GM19240 (cell line): Measurements from ENCODE around the gene DNAJB2.
A peak's percentile ranks its signal among the peaks of the same experiment; 100 is the strongest.

ENCODE experiments used
- DNase-seq: peaks from one replicate; pipeline ENCODE4 v3.0.0; 2011; ENCODE audit warnings: low spot score; ENCODE audit not compliant: insufficient read length

DNAJB2 gene

DNA sequence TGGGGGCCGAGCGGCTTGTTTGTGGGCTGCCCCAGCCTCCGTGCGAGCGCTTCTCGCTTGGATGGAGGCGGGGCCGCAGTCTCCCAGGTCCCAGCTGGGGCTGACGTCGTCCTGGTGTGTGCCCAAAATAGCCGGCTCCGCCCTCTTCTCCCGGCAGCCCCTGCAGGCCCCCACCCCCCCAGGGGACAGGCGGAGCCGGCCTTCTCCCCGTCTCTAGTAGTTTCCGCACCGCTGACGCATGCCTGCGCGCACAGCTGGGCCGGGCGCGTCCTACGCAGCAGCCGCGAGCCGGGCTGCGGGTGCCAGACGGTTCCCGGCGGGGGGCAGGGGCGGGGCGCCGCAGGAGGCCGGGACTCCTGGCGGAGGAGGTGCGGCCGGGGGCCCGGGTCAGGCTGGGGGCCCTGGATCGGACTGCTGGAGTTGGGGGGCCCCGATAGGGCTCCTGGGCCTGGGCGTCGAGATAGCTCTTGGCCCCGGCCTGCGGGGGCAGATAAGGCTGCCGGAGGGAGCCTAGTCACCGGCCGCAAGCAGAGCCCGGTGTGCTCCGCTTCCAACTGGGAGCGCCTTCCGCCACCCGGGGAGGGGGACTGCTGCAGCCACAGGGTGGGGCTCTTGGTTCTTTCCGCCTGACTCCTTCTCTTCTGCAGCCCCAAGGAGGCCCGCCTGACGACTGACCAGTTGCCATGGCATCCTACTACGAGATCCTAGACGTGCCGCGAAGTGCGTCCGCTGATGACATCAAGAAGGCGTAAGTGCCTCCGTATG is at the start of gene DNAJB2:
Gene DNAJB2 (plus strand): TSS at position 216 of the 765 bp plus-strand sequence. CDS start 468 bp downstream, at position 684.
- DNase-seq, result peak; percentile 100

DNA sequence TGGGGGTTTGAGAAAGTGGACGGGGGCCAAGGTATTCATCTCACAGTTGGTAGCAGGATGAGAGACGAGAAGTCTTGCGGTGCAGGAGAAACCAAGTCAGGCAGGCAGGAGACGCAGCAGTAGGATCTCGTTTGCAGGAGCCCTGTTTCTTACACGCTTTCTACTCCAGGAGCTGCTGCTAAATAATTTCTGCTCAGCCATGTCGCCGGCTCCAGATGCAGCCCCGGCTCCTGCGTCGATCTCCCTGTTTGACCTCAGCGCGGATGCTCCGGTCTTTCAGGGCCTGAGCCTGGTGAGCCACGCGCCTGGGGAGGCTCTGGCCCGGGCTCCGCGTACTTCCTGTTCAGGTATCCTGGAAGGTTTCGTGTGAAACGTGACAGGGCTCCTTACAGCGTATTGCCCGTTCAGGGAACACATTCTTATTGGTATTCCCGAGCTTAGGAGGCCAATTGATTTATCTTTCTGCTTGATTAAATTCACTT is 49.1 kb upstream of the DNAJB2 start:
- DNase-seq, result peak; percentile 55

DNA sequence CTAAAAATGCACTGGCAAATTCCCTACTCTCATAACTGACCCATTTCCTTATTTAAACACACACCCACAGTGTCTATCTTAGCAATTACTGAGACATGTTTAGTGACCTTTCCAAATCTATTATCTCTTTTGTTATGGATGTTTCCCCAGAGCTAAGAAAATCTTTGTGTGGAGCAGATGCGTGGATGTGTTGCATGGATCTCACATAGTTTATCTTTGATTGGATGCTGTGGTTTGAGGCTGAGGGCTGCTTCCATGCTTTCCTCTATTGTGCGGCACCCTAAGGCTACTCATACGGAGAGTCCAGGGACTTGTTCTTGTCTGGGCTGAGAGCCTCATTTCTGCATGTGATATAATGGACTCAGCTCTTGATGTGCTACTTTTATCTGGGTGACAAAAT is 44.8 kb upstream of the DNAJB2 start:
- no peak for DNase-seq

DNA sequence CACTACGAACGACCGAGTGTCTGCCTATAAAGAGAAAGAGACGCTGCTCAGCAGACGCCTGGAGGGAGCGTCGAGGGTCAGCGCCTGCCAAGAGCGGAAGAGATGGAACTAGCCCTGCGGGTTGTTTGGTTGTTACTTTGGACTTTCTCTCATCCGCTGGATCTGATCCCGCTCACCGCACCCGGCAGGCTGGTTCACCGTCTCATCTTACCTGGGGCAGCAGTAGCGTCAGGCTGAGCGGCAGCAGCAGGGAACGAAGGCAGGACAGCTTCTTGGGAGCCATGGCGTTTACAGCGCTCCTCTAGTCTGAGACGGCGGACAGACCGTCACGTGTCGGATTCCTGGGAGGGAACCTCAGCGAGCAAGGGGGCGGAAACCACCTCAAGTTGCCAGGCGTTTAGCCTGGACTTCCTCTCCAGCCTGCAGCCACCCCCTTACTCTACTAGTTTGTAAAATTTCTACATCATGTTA is 35.8 kb upstream of the DNAJB2 start:
- DNase-seq, result no peak

DNA sequence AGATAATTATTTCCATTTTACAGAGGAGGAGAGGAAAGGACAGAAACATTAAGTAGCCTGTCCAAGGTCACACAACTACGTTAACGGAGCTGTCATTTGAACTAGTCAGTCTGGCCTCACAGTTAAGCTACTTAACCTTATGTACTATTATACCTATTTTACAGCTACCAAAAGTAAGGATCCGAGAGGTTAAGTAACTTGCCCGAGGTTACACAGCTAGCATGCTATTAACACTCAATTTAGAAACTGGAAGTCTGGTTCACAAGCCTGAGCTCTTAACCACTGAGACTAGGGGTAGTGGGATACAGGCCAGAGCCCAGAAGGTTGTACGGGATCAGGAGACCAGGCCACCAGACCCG is 34.4 kb upstream of the DNAJB2 start:
- DNase-seq, result no peak

DNA sequence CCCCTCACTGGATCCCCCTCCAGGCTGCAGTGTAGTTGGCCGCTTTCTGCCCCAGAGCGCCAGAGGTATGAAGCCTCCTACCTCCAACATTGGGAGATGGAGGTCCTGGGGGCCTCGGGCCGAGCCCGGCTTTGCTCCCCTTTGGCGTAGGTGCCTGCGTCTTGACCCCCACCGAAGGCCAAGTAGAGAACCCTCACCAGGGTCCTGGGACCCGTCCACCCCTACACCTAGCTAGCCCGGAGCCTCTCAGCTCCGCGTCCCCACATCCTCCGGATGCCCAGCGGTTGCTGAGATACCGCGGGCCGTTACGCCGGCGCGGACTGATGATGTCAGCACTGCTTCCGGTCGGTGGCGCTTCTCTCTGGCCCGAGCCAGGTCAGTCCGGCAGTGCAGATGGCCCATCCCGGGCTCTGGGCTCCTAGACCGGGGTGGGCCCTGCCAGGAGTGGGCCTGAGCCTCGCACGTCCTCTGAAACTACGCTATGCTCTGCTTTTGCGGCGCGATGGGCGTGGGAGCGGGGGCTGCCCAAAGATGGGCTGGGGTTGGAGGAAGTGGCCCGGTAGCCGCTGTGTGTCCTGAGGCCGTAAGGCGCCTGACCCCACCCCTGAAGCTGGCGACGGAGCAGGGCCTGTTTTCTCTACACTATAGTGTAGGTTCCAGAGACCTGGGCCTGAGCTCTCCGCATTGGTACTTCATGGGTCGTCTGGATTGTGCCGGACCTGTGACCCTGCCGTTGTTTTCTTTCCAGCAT is 33.8 kb upstream of the DNAJB2 start, which contains the start of the genes GLB1L and STK16:
Gene GLB1L (minus strand): TSS at position 297 of the 751 bp plus-strand sequence. CDS start 1,871 bp downstream, outside the sequence.
Gene STK16 (plus strand): TSS at position 332 of the 751 bp plus-strand sequence. CDS start 521 bp downstream, outside the sequence.
- peak; percentile 98 for DNase-seq

DNA sequence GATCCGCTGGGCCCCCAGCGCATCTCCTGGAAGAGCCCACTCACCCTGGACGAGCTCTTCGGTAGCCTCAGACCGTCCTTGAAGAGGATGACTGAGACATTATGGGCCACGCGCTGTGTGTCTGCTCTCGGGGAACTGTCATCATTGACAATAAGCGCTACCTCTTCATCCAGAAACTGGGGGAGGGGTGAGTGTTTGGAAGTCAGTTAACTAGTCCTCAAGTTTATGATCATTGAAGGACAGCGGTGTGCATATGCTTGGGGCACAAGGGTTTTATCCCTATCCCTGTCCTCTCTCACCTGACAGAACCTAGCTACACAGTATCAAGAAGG is 33.3 kb upstream of the DNAJB2 start:
- DNase-seq, result no peak

DNA sequence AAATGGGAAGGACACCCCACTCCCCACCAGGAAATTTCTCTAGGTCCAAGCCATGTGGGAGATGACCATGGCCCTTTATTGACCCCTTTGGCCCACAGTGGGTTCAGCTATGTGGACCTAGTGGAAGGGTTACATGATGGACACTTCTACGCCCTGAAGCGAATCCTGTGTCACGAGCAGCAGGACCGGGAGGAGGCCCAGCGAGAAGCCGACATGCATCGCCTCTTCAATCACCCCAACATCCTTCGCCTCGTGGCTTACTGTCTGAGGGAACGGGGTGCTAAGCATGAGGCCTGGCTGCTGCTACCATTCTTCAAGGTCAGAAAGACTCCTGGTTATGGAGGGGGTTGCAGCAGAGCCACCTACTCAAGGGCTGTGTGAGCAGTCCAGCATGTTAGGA is 32.6 kb upstream of the DNAJB2 start:
- DNase-seq, result no peak

DNA sequence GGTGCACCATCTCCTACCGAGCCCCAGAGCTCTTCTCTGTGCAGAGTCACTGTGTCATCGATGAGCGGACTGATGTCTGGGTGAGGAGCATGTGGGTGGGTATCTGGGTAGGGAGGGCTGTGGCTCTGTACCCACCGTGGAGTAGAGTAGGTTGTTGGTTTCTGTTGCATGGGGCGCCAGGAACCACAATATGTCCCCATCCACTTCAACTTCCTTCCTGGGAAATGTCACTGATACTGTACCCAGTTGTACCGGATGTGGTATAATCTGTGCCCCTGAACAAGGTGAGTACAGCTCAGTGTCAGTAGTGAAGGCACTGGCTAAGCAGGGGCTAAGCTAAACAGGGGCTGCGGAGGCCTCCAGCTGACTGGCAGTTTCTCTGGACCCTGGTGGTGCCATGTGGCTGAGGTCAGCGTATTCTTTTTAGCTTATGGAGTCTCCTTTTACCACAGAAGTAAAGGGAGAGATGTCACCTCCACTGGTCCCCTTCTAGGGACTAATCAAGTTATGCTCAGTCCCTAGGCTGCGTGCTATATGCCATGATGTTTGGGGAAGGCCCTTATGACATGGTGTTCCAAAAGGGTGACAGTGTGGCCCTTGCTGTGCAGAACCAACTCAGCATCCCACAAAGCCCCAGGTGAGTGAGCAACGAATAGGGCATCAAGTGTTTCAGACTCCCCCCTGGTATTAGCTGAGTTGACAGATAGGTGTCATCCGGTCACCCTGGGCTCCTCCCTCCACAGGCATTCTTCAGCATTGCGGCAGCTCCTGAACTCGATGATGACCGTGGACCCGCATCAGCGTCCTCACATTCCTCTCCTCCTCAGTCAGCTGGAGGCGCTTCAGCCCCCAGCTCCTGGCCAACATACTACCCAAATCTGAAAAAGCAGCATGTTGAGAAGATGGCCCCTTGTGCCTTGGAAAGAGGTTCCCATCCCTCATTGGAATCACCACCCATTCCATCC is 31.2 kb upstream of the DNAJB2 start:
- no peak for DNase-seq

DNA sequence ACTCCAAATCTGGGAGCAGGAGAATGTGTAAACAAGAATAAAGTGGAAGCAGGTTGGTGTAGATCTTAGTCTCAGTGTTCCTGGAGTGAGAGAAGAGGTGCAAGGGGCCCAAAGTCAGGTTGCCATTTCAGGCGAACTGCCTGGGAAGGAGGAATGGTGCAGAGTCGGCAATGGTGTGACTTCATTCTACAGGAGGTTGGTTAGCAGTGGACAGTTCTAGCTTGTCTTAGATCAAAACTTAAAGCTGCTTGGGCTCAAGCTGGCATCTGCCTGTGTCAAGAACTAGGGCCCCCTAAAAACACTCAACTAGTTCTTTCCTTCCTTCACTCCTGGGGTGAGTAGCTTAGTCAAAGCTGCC is 30.3 kb upstream of the DNAJB2 start:
- no peak for DNase-seq

DNA sequence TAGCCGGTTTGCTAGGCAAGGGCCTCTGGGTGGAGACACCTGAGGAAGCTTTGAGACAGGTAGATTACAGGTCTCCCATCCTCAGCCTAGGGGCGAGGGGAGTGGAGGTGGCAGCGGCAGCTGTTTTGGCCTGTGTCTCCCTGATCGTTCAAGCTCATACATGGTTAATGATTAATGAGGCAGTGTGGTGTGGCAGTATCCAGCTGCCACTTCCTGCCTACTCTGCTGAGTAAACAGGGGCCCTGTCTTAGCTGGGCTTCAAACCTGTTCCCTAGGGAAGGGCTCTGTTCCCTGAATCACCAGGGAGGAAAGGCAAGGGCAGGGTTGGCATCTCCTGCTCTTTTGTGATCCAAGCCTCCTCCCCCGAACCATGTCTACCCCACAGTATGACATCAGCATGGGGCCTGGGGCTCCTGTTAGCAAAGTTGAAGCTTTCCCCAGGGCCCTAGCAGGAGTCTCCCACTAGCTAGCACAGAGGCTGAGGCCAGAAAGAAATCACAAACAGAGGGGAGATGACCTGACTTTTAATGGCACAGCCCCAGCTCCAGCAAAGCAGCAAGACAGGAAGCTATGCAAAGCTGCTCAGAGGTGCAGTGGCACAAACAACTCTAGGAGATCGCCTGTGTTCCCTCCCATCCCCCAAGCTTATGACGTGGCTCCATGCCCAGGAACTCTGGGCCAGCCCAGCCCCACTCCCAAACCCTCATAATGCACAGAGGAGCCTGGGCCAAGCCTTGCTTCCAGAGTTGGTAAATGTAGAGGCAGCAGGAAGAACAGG is 29.8 kb upstream of the DNAJB2 start:
- no peak for DNase-seq

DNA sequence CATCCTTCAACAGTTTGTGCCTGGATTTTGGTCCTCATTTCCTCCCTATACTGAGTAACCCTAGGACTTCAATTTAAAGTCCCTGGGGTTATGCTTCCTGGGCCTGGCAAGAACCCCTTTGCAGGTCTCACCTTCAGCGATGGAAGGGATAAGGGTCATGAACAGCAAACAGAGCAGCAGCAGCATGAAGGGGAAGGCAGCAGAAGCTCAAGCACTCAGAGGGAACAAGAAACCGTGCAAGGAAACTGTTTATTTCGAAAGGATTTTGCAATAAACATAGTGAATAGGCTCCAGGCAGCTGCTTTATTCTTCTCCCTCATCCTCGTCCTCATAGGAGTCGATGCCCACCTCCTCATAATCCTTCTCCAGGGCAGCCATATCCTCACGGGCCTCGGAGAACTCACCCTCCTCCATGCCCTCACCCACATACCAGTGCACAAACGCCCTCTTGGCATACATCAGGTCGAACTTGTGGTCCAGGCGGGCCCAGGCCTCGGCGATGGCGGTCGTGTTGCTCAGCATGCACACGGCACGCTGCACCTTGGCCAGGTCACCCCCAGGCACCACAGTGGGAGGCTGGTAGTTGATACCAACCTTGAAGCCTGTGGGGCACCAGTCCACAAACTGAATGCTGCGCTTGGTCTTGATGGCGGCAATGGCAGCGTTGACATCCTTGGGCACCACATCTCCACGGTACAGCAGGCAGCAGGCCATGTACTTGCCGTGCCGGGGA is 29.0 kb upstream of the DNAJB2 start:
- no peak for DNase-seq

DNA sequence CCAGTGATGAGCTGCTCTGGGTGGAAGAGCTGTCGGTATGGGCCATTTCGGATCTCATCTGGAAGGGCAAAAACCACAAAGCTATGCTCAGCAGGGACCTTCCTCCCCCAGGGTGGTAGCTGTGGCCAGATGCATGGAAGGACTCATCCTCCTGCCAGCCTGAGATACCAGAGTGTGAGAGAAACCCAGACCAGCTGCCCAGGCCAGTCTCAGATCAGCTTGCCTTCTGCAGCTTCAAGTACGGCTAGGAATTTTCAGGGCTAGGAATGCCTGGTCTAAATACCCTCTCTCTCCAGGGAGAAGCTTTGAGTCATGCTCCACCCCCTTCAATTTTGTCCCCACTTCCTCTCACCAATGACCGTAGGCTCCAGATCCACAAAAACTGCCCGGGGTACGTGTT is 27.5 kb upstream of the DNAJB2 start:
- DNase-seq, result no peak

DNA sequence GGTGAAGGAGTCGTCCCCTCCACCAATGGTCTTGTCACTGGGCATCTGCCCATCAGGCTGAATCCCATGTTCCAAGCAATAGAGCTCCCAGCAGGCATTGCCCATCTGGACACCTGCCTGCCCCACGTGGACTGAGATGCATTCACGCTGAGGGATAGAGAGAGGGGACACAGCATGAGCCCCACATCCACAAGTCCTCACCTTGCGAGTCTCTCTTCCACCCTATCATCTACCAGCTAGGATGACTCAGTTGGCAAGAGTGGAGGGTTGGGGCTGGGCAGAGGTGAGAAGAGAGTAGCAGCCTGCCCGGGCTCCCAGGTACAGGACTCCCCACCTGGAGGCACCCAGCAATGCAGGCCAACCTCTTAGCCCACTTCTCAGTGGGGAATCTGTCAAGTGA is 27.1 kb upstream of the DNAJB2 start:
- DNase-seq, result no peak

DNA sequence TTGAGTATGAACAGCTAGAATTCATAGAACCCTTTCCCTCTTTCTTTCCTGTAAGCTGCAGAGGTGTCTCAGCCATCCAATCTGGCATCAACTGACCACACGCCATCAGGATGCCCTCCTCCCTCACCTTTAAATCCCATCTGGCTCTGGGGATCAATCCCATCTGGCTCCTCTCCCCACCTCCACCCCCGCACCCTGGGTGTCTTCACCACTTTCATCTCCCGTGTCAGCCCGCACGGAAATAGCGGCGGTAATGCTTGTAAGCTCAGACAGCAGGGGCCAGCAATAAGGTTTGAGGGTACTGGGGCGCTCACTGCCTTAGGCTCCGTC is 26.6 kb upstream of the DNAJB2 start:
- no peak for DNase-seq

DNA sequence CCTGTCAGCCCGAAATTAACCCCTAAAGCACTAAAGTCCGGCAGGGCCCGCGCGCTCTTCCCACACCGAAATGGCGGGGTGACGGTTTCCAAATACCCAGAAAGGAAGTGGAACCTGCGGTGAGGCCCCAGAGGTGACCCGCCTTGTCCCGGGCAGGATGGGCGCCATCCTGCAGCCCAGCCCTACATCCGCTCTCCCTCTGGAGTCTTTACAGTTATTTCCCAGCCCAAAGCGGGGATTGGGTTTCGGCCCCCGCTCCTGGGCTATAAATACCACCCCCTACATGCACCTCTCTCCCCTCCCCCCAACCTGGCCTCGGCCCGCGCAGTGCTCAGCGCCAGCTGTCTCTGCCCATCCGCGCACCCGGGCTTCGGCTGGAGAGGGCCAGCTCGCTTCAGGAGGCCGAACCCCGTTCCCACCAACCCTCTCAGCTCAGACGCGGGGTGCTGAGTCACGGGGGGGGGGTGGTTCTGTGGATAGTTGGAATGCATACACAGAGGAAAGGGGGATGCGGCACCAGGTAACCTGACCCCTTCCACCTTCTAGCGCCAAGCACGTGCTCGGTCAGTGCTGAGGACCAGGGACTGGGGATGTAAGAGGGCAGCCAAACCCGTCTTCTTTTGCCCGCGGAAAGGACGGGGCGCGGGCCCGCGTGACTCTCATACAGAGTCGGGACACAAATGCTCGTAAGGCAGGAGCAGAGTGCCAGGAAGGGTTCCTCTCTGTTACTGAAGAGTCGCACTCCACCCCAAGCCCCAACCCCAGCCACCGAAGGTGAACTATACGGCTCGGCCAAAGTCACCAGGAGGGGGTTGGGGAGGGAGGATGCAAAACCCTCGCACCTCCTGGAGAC is 26.0 kb upstream of the DNAJB2 start, which contains the start of gene TUBA4B:
Gene TUBA4B (plus strand): TSS at position 344 of the 853 bp plus-strand sequence. CDS start 165 bp downstream, at position 509.
- DNase-seq, result no peak

DNA sequence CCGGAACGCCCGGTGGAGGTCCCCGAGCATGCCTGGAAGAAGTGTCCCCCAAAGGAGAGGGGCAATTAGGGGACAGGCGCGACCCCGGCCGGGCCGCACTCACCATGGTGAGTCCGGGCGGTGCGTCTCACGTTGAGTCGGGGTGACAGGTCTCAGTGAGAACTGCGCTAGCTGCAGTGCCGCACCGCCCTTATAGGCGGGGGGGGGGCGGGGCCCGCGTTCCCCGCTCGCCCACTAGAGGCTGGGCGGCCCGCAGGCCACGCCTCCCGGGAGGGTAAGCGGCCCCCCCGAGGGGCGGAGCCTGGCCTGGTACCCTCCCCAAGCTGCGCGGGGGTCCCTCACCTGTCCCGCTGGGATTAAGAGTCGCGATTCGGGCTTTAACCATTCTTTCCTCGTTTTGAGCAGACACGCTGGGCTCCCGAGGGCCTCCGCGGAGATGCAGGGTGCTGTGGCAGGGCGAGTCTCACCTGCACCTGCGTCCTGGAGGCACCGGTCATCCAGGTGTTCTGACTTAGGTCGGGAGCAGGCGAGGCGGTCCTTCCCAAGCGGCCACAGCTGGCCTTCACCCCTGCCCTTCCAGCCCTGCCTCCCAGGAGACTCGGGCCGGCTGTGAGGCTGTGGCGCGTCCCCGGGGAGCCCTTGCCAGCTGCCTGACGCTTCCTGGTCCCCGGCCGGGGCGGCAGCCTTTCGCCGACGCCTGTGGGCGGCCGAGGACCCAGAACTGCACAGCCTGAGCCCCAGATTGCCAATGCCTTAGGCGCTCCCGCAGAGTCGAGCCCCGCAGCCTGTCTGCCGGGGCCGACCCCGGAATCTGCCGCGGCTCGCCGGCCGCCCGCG is 25.2 kb upstream of the DNAJB2 start, which contains the start of gene TUBA4A:
Gene TUBA4A (minus strand): TSS at position 166 of the 837 bp plus-strand sequence. CDS start 60 bp downstream, at position 106.
- DNase-seq, result peak; percentile 80
